Measurements from ENCODE around the gene LAPTM5.

LAPTM5 gene

GRCh38 chr1:30724175-30724574 lies 33.4 kb downstream of the LAPTM5 start:
- no peak for TF ChIP-seq CTCF (IDR thresholded peaks at IDR 0.05; ENCODE audit: borderline replicate concordance, control extremely low read depth, extremely low read depth, insufficient read depth, missing control alignments)
- no peak for DNase-seq (ENCODE audit: low spot score)
- in situ Hi-C loops (cut with MboI; ENCODE audit: low sequenced_read_pairs, unreplicated experiment): loop anchor here (10.0 to 25.0 kb wide), 2 partner anchors 191 to 1487 kb away; partner anchors contain the start of genes MECR and PTPRU

GRCh38 chr1:30723331-30723755 lies 34.2 kb downstream of the LAPTM5 start, which contains the start of gene MATN1:
TSS of gene MATN1 (minus strand) at chr1:30723585. CDS start at chr1:30723551, 34 bp downstream.
- no peak for TF ChIP-seq CTCF (IDR thresholded peaks at IDR 0.05; ENCODE audit: borderline replicate concordance, control extremely low read depth, extremely low read depth, insufficient read depth, missing control alignments)
- no peak for DNase-seq (ENCODE audit: low spot score)
- in situ Hi-C loops (cut with MboI; ENCODE audit: low sequenced_read_pairs, unreplicated experiment): loop anchor here (10.0 to 25.0 kb wide), 2 partner anchors 191 to 1486 kb away; partner anchors contain the start of genes MECR and PTPRU

GRCh38 chr1:30721812-30722537 lies 35.6 kb downstream of the LAPTM5 start:
- no peak for DNase-seq (ENCODE audit: low spot score)
- TF ChIP-seq CTCF (IDR thresholded peaks at IDR 0.05; ENCODE audit: borderline replicate concordance, control extremely low read depth, extremely low read depth, insufficient read depth, missing control alignments): no peak
- in situ Hi-C loops (cut with MboI; ENCODE audit: low sequenced_read_pairs, unreplicated experiment): loop anchor here (10.0 to 25.0 kb wide), 2 partner anchors 193 to 1485 kb away; partner anchors contain the start of genes MECR and PTPRU

- in situ Hi-C loops (cut with MboI; ENCODE audit: low sequenced_read_pairs, unreplicated experiment): loop anchor here (10.0 to 25.0 kb wide), 2 partner anchors 193 to 1484 kb away; partner anchors contain the start of genes MECR and PTPRU
These were observed 36.2 kb downstream of the LAPTM5 start for GRCh38 chr1:30721341-30721793.

GRCh38 chr1:30720271-30721223 lies 37.0 kb downstream of the LAPTM5 start:
- no peak for TF ChIP-seq CTCF (IDR thresholded peaks at IDR 0.05; ENCODE audit: borderline replicate concordance, control extremely low read depth, extremely low read depth, insufficient read depth, missing control alignments)
- DNase-seq (ENCODE audit: low spot score): no peak
- in situ Hi-C loops (cut with MboI; ENCODE audit: low sequenced_read_pairs, unreplicated experiment): loop anchor here (10.0 to 25.0 kb wide), 2 partner anchors 194 to 1483 kb away; partner anchors contain the start of genes MECR and PTPRU

More at GRCh38 chr1:30721341-30721793, 36.2 kb downstream of the LAPTM5 start:
- no peak for DNase-seq (ENCODE audit: low spot score)
- no peak for TF ChIP-seq CTCF (IDR thresholded peaks at IDR 0.05; ENCODE audit: borderline replicate concordance, control extremely low read depth, extremely low read depth, insufficient read depth, missing control alignments)

All from GM13976 (cell line).